HL-60 (cell line): ENCODE data around the gene VPS13D.

Experiments
- POLR2AphosphoS5 ChIP-seq: IDR thresholded peaks from 2 replicates; pipeline ENCODE4 v1.6.1; 2012; ENCODE audit warnings: low read depth
- TF ChIP-seq, protein P1 (sequence below): IDR thresholded peaks from one replicate; pipeline ENCODE4 v1.5.1; 2011; ENCODE audit warnings: low read length, control low read depth, inconsistent platforms; ENCODE audit not compliant: insufficient read depth

DNA sequence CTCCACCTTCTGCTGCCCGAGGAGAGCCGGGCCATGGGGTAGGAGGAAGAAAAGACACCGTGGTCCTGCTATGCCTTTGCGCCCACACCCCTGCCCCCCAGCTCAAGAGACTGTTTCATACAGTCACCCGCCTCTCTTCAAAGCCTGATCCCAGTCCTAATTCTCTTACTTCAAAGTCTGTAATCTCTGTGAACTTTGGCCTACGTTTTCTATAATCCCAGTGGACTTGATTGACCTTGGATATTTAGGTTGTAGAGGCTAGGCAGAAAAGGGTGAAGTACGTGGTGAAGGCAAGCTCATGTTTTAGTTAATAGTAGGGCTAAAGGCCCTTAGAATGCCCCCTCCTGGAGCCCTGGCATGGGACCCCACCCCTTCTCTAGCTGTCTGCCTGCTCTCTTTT lies 28.4 kb downstream of the VPS13D start:
- TF ChIP-seq, protein P1, sequence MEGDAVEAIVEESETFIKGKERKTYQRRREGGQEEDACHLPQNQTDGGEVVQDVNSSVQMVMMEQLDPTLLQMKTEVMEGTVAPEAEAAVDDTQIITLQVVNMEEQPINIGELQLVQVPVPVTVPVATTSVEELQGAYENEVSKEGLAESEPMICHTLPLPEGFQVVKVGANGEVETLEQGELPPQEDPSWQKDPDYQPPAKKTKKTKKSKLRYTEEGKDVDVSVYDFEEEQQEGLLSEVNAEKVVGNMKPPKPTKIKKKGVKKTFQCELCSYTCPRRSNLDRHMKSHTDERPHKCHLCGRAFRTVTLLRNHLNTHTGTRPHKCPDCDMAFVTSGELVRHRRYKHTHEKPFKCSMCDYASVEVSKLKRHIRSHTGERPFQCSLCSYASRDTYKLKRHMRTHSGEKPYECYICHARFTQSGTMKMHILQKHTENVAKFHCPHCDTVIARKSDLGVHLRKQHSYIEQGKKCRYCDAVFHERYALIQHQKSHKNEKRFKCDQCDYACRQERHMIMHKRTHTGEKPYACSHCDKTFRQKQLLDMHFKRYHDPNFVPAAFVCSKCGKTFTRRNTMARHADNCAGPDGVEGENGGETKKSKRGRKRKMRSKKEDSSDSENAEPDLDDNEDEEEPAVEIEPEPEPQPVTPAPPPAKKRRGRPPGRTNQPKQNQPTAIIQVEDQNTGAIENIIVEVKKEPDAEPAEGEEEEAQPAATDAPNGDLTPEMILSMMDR, result no peak
- TF ChIP-seq POLR2AphosphoS5, result no peak
